NK-92 treated with Interleukin-12 subunit alpha and Interleukin-12 subunit beta, amount 100 ng/mL, for 24 hours (cell line): Measurements from ENCODE around the gene OAS3.

Experiments used
- DNase-seq: peaks from one replicate; lab custom pipeline; 2025; lab: John Stamatoyannopoulos, UW

Gene OAS3

DNA sequence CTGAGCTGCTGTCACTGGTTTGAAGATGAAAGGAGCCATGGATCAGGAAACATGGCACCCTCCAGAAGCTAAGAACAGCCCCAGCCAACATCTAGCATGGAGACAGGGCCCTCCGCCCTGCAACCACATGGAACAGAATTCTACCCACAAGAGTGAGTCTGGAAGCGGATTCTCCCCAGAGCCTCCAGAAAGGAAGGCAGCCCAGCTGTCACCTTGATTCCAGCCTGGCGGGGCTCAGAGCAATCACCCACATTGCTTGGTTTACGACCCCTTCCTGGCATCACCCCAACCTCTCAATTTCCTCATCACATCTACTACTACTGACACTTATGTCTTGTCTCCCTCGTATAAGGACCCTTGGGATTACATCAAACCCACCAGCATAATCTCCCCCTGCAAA lies 78.5 kb downstream of the OAS3 start:
- no peak for DNase-seq

DNA sequence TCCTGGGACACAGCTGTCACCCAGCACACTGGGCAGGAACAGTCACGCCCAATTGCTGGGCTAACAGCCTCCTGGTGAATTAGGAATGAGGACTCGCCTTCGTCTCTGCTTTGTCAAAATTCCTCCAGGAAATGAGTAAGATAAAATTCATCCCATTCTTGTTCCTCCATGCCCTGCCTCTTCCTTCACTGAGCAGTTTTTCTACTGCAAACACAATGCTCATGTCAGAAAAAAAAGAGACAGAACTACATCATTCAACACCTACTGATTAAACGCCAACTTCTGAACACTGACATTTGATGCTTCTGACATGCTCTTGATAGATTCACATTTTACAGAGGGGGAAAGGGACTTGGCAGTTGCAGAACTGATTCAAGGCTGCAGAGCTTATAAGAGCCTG lies 80.8 kb downstream of the OAS3 start:
- no peak for DNase-seq

DNA sequence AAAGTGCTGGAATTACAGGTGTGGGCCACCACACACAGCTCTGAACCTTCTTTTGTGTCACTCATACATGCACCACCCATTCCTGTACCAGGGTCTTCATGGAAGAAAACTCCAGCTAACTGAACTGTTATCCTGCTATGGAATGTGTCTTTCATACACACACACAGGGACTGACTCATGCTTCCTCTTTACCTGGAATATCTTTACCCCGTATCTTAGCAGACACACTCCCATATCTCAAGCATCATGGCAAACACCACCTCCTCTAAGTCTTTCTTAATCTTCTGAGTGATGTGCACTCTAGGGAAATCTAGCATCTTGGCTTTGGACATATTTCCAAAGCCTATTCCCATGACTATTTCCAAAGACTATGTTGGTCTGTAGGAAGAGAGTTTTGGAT lies 83.2 kb downstream of the OAS3 start:
- no peak for DNase-seq
